A549 (cell line): ENCODE measurements around the gene KCNA10.

Experiments
- CBX8 ChIP-seq: fragments of 200-600 bp; sonication (generic); IDR thresholded peaks from 2 replicates; pipeline ENCODE4 v1.6.1; 2016
- CTCF ChIP-seq: fragments of >200 bp; sonication (Bioruptor Twin); formaldehyde crosslinking; IDR thresholded peaks from 3 replicates; pipeline ENCODE4 v1.5.1; 2016
- ELK1 ChIP-seq: fragments of 150-350 bp; IDR thresholded peaks from 2 replicates; pipeline ENCODE4 v1.6.1; 2014; ENCODE audit warnings: low read depth, mild to moderate bottlenecking, low read length
- HES2 ChIP-seq: fragments of >200 bp; sonication (Bioruptor Twin); formaldehyde crosslinking; IDR thresholded peaks from 2 replicates; pipeline ENCODE4 v1.6.1; 2016
- HMGXB4 ChIP-seq: fragments of 250-450 bp; sonication (Bioruptor Pico); IDR thresholded peaks from 2 replicates; pipeline ENCODE4 v1.5.0; 2021; ENCODE audit warnings: mild to moderate bottlenecking, moderate library complexity, borderline replicate concordance
- JUN ChIP-seq, 2 experiments: fragments of >200 bp; sonication (Bioruptor Twin); formaldehyde crosslinking; IDR thresholded peaks; 2 replicates in 1 of 2; 3 replicates in 1 of 2; pipeline ENCODE4 v1.6.1; 2016 to 2017
- JUNB ChIP-seq: fragments of >200 bp; sonication (Bioruptor Twin); formaldehyde crosslinking; IDR thresholded peaks from 2 replicates; pipeline ENCODE4 v1.6.1; 2016
- KDM1A ChIP-seq: fragments of 200-600 bp; sonication (generic); IDR thresholded peaks from 2 replicates; pipeline ENCODE4 v1.6.1; 2016; ENCODE audit warnings: low read depth, mild to moderate bottlenecking
- MAX ChIP-seq: IDR thresholded peaks from 2 replicates; pipeline ENCODE4 v1.6.1; 2012
- POLR2AphosphoS2 ChIP-seq: conservative IDR thresholded peaks from 2 replicates; pipeline ENCODE4 v1.6.1; 2012; ENCODE audit warnings: low read length, improper control_type of control experiment, inconsistent platforms
- RFX5 ChIP-seq: fragments of 450-650 bp; IDR thresholded peaks from 2 replicates; pipeline ENCODE4 v1.7.1; 2014; ENCODE audit warnings: antibody characterized with exemption, mild to moderate bottlenecking, moderate library complexity

- TF ChIP-seq CTCF: no peak
- no peak for TF ChIP-seq ELK1
- TF ChIP-seq POLR2AphosphoS2: no peak
- TF ChIP-seq JUN (IDR thresholded peaks at IDR 0.05): no peak
- no peak for TF ChIP-seq JUNB
- no peak for TF ChIP-seq CBX8
- TF ChIP-seq MAX: no peak
- TF ChIP-seq RFX5: no peak
- TF ChIP-seq HES2: no peak
- TF ChIP-seq KDM1A: no peak
- TF ChIP-seq HMGXB4: no peak
Observed at GRCh38 chr1:110506541-110506940, 12.4 kb downstream of the KCNA10 start.
